Upper lobe of left lung (tissue), 4 donors: ENCODE data around the gene ALCAM.

Experiments
- CTCF ChIP-seq, 6 experiments: fragments of 450-650 bp in 4 of 6; fragments of 200-600 bp in 2 of 6; sonication (generic) in 2 of 6; IDR thresholded peaks; one replicate each; pipeline ENCODE4 v1.5.1; 2016 to 2019; ENCODE audit warnings: antibody characterized with exemption in 6 of 6
- EP300 ChIP-seq, 4 donors: sonication (generic); formaldehyde crosslinking; IDR thresholded peaks; one replicate each; pipeline ENCODE4 v1.5.1; 2017; ENCODE audit warnings: antibody characterized with exemption in 4 of 4, control low read depth in 2 of 4

- TF ChIP-seq CTCF (IDR thresholded peaks at IDR 0.05), result no peak
- no peak for TF ChIP-seq EP300 (IDR thresholded peaks at IDR 0.05)
Observed at GRCh38 chr3:105423397-105423796, 56.7 kb downstream of the ALCAM start.
